Right hindlimb (tissue), 1 donor: Measurements from ENCODE around the gene TYRP1.

Experiments used
- DNase-seq: peaks from one replicate; pipeline ENCODE4 v3.0.0-alpha.2; 2018

Gene TYRP1

GRCh38 chr9:12739014-12739652 is 45.9 kb downstream of the TYRP1 start:
- no peak for DNase-seq

DNA sequence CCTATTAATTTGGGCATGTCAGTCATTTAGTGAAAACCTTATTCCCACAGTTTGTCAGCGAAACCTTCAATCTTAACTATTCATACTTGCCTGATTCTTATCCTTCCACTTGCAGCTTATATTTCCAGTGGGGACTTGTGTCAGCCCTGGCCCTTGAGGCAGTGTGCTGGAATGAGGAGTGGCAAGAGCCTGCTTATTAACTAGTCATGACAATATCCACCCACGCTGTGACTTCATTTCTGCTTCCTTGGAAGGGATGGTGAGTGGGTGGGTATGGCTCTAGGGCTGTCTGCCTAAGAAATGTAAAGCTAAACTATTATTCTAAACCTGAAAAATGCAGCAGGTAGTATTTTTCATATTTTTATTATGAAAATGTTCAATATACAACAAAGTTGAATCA is 47.7 kb downstream of the TYRP1 start:
- no peak for DNase-seq

GRCh38 chr9:12748016-12748415 is 54.8 kb downstream of the TYRP1 start:
- DNase-seq = no peak

- no peak for DNase-seq
These were observed 55.8 kb downstream of the TYRP1 start for GRCh38 chr9:12748954-12749353.

DNA sequence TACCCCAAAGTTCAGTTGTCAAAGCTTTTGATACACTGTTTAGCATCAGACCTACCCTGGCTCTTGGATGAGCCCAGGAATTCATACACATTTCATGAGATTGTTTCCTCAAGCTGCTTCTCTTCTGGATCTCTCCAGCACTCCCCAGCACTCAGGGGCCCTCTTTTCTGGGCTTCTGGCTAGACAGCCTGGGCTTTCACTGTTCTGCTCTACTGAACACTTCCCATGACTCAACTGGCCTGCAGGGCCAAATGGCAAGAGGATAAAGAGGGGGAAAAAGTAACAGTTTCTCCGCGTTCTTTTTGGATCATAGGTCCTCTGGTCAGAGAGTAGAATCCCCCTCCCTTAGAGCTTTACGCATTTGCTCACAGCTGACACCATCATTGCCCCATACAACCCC is 60.7 kb downstream of the TYRP1 start:
- DNase-seq = no peak

GRCh38 chr9:12759761-12760160 is 66.6 kb downstream of the TYRP1 start:
- no peak for DNase-seq
